GM23248 (cell line): ENCODE data around the gene STRIT1.

Experiments
- EZH2 ChIP-seq: fragments of 200-600 bp; sonication (generic); IDR thresholded peaks from 2 replicates; pipeline ENCODE4 v1.6.1; 2018; ENCODE audit warnings: antibody characterized with exemption, mild to moderate bottlenecking; ENCODE audit not compliant: insufficient read depth, poor library complexity, severe bottlenecking
- EZH2phosphoT487 ChIP-seq: fragments of 200-600 bp; sonication (generic); IDR thresholded peaks from 2 replicates; pipeline ENCODE4 v1.6.1; 2018; ENCODE audit warnings: antibody characterized with exemption, moderate library complexity, mild to moderate bottlenecking, low read depth; ENCODE audit not compliant: insufficient read depth

GRCh38 chr3:155304394-155304793 is 10.9 kb upstream of the STRIT1 start:
- TF ChIP-seq EZH2 (no peak), EZH2phosphoT487 (no peak)
